K562 (cell line): Measurements from ENCODE around the gene SAP30L. TPM values are rescaled to one million over a fixed set of nuclear protein-coding genes. Genes with fewer than 3 reads are reported as not detected.

ENCODE experiments used
- CTBP1 ChIP-seq: fragments of 450-650 bp; IDR thresholded peaks from 2 replicates; pipeline ENCODE4 v1.6.1; 2016; ENCODE audit warnings: borderline replicate concordance
- CXXC5 ChIP-seq: fragments of 250-450 bp; sonication (Bioruptor Pico); IDR thresholded peaks from 2 replicates; pipeline ENCODE4 v1.8.0; 2022; ENCODE audit warnings: inconsistent platforms, mild to moderate bottlenecking, moderate library complexity
- ESRRA ChIP-seq: fragments of 450-650 bp; IDR thresholded peaks from 2 replicates; pipeline ENCODE4 v1.6.1; 2014; ENCODE audit warnings: low read depth, mild to moderate bottlenecking, moderate library complexity, borderline replicate concordance
- MEIS2 ChIP-seq: fragments of 450-650 bp; IDR thresholded peaks from 2 replicates; pipeline ENCODE4 v1.6.1; 2014; ENCODE audit warnings: mild to moderate bottlenecking; ENCODE audit not compliant: partially characterized antibody
- OTX1 ChIP-seq: fragments of 450-650 bp; formaldehyde crosslinking; IDR thresholded peaks from 2 replicates; pipeline ENCODE4 v1.4.0; 2022; ENCODE audit warnings: mild to moderate bottlenecking
- SMAD2 ChIP-seq: fragments of 150-350 bp; IDR thresholded peaks from 2 replicates; pipeline ENCODE4 v1.6.1; 2014; ENCODE audit warnings: low read depth, mild to moderate bottlenecking, low read length
- TEAD4 ChIP-seq, 2 experiments: sonication (generic) in 1 of 2; formaldehyde crosslinking in 1 of 2; IDR thresholded peaks; 2 replicates each; pipeline versions ENCODE4 v1.6.1 to v1.8.0; 2012 to 2022; ENCODE audit warnings: borderline replicate concordance in 1 of 2, inconsistent platforms in 1 of 2, low read length in 1 of 2, mild to moderate bottlenecking in 1 of 2, missing genetic modification reagents in 1 of 2
- ZBTB1 ChIP-seq: sonication (generic); formaldehyde crosslinking; IDR thresholded peaks from 2 replicates; pipeline ENCODE4 v1.8.1; 2023; ENCODE audit warnings: missing genetic modification reagents, low read depth, mild to moderate bottlenecking, borderline replicate concordance
- ZNF780A ChIP-seq: fragments of 250-450 bp; sonication (Bioruptor Pico); IDR thresholded peaks from 2 replicates; pipeline ENCODE4 v1.5.0; 2021; ENCODE audit warnings: mild to moderate bottlenecking
- polyA plus RNA-seq, 8 experiments: library from polyadenylated mRNA; depleted of rRNA in 4 of 8; stranded (reverse) in 5 of 8; unstranded in 3 of 8; fragments of >200 nt; fragmentation: Nextera tagmentation in 2 of 8; fragmentation: Illumina TruSeq in 1 of 8; extraction: Ambion mirVana in 2 of 8; extraction: Trizol in 1 of 8; gene quantifications; 2 replicates each; pipeline versions ENCODE4 v1.2.1 to v1.2.3, GENCODE V29; 2011 to 2014; ENCODE audit warnings: inconsistent platforms in 1 of 8, missing spikeins in 1 of 8
- total RNA-seq, 7 experiments: library from RNA; depleted of rRNA in 6 of 7; stranded (reverse); fragments of >200 nt in 6 of 7; fragmentation: Illumina TruSeq in 2 of 7; extraction: Trizol in 2 of 7; gene quantifications; 2 replicates each; pipeline versions ENCODE4 v1.2.1 to v1.2.3, GENCODE V29; 2011 to 2021; ENCODE audit warnings: low replicate concordance in 1 of 7
- TF ChIP-seq, protein P1 (sequence below): sonication (generic); formaldehyde crosslinking; IDR thresholded peaks from 2 replicates; pipeline ENCODE4 v1.8.0; 2022; ENCODE audit warnings: mild to moderate bottlenecking, missing genetic modification reagents

SAP30L gene
- total and polyA plus RNA-seq, 9 of the 15 experiments (the other 6 are each of a cell fraction or from before 2014, with no cell fraction given) = 5.1 to 33.6 (median 28.1) TPM

- TF ChIP-seq MEIS2 = peak; percentile 97
- TF ChIP-seq TEAD4 (IDR thresholded peaks at IDR 0.05; ENCODE audit: low read length) = no peak
- TF ChIP-seq TEAD4 (CRISPR knock-in tag; IDR thresholded peaks at IDR 0.05; ENCODE audit: borderline replicate concordance) = no peak
- no peak for TF ChIP-seq SMAD2
- no peak for TF ChIP-seq ZNF780A (CRISPR knock-in tag)
- TF ChIP-seq CTBP1 = no peak
- TF ChIP-seq, protein P1, sequence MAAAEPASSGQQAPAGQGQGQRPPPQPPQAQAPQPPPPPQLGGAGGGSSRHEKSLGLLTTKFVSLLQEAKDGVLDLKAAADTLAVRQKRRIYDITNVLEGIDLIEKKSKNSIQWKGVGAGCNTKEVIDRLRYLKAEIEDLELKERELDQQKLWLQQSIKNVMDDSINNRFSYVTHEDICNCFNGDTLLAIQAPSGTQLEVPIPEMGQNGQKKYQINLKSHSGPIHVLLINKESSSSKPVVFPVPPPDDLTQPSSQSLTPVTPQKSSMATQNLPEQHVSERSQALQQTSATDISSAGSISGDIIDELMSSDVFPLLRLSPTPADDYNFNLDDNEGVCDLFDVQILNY (CRISPR knock-in tag) = no peak
- TF ChIP-seq ZBTB1 (CRISPR knock-in tag) = peak; percentile 50; the same call in 1 of the 2 replicates
- TF ChIP-seq CXXC5 (CRISPR knock-in tag) = peak; percentile 77
- TF ChIP-seq ESRRA = peak; percentile 78
- TF ChIP-seq OTX1 (CRISPR knock-in tag) = no peak
Observed at GRCh38 chr5:154482528-154483449, 37.0 kb downstream of the SAP30L start (continued).
